Measurements from ENCODE around the gene SIRT4.
"Not testable (repeated sequence)": the region's sequence is repeated elsewhere in the genome, so short reads cannot be mapped to it uniquely, and the experiment has no call there.

The SIRT4 gene

GRCh38 chr12:120335447-120335846, 33.3 kb downstream of the SIRT4 start:
- peak; percentile 45 for DNase-seq (ENCODE audit: low read depth)

GRCh38 chr12:120336392-120336791, 34.3 kb downstream of the SIRT4 start:
- DNase-seq (ENCODE audit: low read depth) = not testable (repeated sequence)

GRCh38 chr12:120337730-120338129, 35.6 kb downstream of the SIRT4 start:
- DNase-seq (ENCODE audit: low read depth) = no peak

GRCh38 chr12:120339256-120339655, 37.1 kb downstream of the SIRT4 start:
- no peak for DNase-seq (ENCODE audit: low read depth)

- no peak for DNase-seq (ENCODE audit: low read depth)
These were observed 40.3 kb downstream of the SIRT4 start for GRCh38 chr12:120342175-120343038.

GRCh38 chr12:120343039-120343537, 41.0 kb downstream of the SIRT4 start:
- no peak for DNase-seq (ENCODE audit: low read depth)

- DNase-seq (ENCODE audit: low read depth) = no peak
These were observed 41.6 kb downstream of the SIRT4 start for GRCh38 chr12:120343692-120344091.

- DNase-seq (ENCODE audit: low read depth) = no peak
These were observed 43.9 kb downstream of the SIRT4 start for GRCh38 chr12:120346031-120346430.

- DNase-seq (ENCODE audit: low read depth) = no peak
These were observed 44.6 kb downstream of the SIRT4 start for GRCh38 chr12:120346681-120347080.

GRCh38 chr12:120347766-120348165, 45.6 kb downstream of the SIRT4 start:
- no peak for DNase-seq (ENCODE audit: low read depth)

- DNase-seq (ENCODE audit: low read depth) = no peak
These were observed 48.6 kb downstream of the SIRT4 start for GRCh38 chr12:120350576-120351350.

GRCh38 chr12:120352117-120352516, 50.0 kb downstream of the SIRT4 start:
- DNase-seq (ENCODE audit: low read depth) = peak; percentile 85

GRCh38 chr12:120353136-120353535, 51.0 kb downstream of the SIRT4 start:
- no peak for DNase-seq (ENCODE audit: low read depth)

GRCh38 chr12:120353556-120354317, 51.6 kb downstream of the SIRT4 start:
- DNase-seq (ENCODE audit: low read depth) = no peak

GRCh38 chr12:120356567-120357030, 54.5 kb downstream of the SIRT4 start:
- peak; percentile 83 for DNase-seq (ENCODE audit: low read depth)

- no peak for DNase-seq (ENCODE audit: low read depth)
These were observed 55.0 kb downstream of the SIRT4 start for GRCh38 chr12:120357104-120357503.

GRCh38 chr12:120358412-120359100, 56.4 kb downstream of the SIRT4 start:
- no peak for DNase-seq (ENCODE audit: low read depth)

GRCh38 chr12:120359128-120359527, 57.0 kb downstream of the SIRT4 start:
- no peak for DNase-seq (ENCODE audit: low read depth)

GRCh38 chr12:120361506-120362208, 59.5 kb downstream of the SIRT4 start:
- peak; percentile 82 for DNase-seq (ENCODE audit: low read depth)

Data from iris pigment epithelial cell (primary cell).